ENCODE measurements around the gene TMEM204.

- no peak for TF ChIP-seq EZH2 (IDR thresholded peaks at IDR 0.05; ENCODE audit: borderline replicate concordance, low read depth, low read length, poor library complexity, severe bottlenecking)
- TF ChIP-seq, protein P1, sequence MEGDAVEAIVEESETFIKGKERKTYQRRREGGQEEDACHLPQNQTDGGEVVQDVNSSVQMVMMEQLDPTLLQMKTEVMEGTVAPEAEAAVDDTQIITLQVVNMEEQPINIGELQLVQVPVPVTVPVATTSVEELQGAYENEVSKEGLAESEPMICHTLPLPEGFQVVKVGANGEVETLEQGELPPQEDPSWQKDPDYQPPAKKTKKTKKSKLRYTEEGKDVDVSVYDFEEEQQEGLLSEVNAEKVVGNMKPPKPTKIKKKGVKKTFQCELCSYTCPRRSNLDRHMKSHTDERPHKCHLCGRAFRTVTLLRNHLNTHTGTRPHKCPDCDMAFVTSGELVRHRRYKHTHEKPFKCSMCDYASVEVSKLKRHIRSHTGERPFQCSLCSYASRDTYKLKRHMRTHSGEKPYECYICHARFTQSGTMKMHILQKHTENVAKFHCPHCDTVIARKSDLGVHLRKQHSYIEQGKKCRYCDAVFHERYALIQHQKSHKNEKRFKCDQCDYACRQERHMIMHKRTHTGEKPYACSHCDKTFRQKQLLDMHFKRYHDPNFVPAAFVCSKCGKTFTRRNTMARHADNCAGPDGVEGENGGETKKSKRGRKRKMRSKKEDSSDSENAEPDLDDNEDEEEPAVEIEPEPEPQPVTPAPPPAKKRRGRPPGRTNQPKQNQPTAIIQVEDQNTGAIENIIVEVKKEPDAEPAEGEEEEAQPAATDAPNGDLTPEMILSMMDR (conservative IDR thresholded peaks at IDR 0.05; ENCODE audit: low read depth, low read length) = no peak
These were observed 27.4 kb downstream of the TMEM204 start for GRCh38 chr16:1560866-1561265.
